Sigmoid colon (tissue), 7 donors: ENCODE measurements around the gene BTG2. TPM values are rescaled to one million over a fixed set of nuclear protein-coding genes. Genes with fewer than 3 reads are reported as not detected.
"Not testable (repeated sequence)": the region's sequence is repeated elsewhere in the genome, so short reads cannot be mapped to it uniquely, and the experiment has no call there.

Source experiments
- DNase-seq: peaks from one replicate; pipeline ENCODE4 v3.0.0-alpha.2; 2019
- H3K27ac ChIP-seq, 4 donors: fragments of 200-600 bp; sonication (generic); one replicate each; pipeline ENCODE4 v1.5.1; 2016 to 2019; ENCODE audit warnings: mild to moderate bottlenecking in 1 of 4
- H3K27me3 ChIP-seq, 3 donors: fragments of 200-600 bp; sonication (generic); one replicate each; pipeline ENCODE4 v1.5.1; 2019; ENCODE audit warnings: mild to moderate bottlenecking in 1 of 3
- H3K36me3 ChIP-seq, 4 donors: fragments of 200-600 bp; sonication (generic); one replicate each; pipeline ENCODE4 v1.5.1; 2016 to 2019
- H3K4me1 ChIP-seq, 4 donors: fragments of 200-600 bp; sonication (generic); one replicate each; pipeline ENCODE4 v1.5.1; 2017 to 2019
- H3K4me3 ChIP-seq, 4 donors: fragments of 200-600 bp; sonication (generic); one replicate each; pipeline ENCODE4 v1.5.1; 2017 to 2019; ENCODE audit warnings: mild to moderate bottlenecking in 2 of 4, moderate library complexity in 1 of 4
- H3K9me3 ChIP-seq, 4 donors: fragments of 200-600 bp in 3 of 4; sonication (generic) in 3 of 4; one replicate each; pipeline versions ENCODE4 v1.5.1 to v1.6.1; 2013 to 2019
- CTCF ChIP-seq, 4 experiments: fragments of 450-650 bp in 3 of 4; fragments of 200-600 bp in 1 of 4; IDR thresholded peaks; one replicate each; pipeline ENCODE4 v1.5.1; 2016 to 2019; ENCODE audit warnings: antibody characterized with exemption in 4 of 4, mild to moderate bottlenecking in 3 of 4, moderate library complexity in 2 of 4
- EP300 ChIP-seq, 4 donors: sonication (generic); formaldehyde crosslinking; IDR thresholded peaks; one replicate each; pipeline ENCODE4 v1.6.1; 2017; ENCODE audit warnings: antibody characterized with exemption in 4 of 4
- POLR2A ChIP-seq, 2 donors: fragments of 450-650 bp; IDR thresholded peaks; one replicate each; pipeline ENCODE4 v1.6.1; 2016; ENCODE audit warnings: antibody characterized with exemption in 2 of 2, mild to moderate bottlenecking in 2 of 2, moderate library complexity in 2 of 2
- POLR2AphosphoS5 ChIP-seq, 4 donors: sonication (generic); formaldehyde crosslinking; IDR thresholded peaks; one replicate each; pipeline ENCODE4 v1.6.1; 2017; ENCODE audit warnings: antibody characterized with exemption in 4 of 4
- WGBS, 2 donors: extraction: QIAGEN DNeasy Blood & Tissue Kit; methylation state at CpG; one replicate each; pipeline ENCODE4 v1.1.7; 2013; 5-methylcytosine and 5-hydroxymethylcytosine counted together
- intact Hi-C: fragments of 100-400 bp; cut with DNase I; formaldehyde crosslinking; loops from one replicate; pipeline ENCODE4 v1.15.1; 2023
- polyA plus RNA-seq, 3 donors: library from polyadenylated mRNA; stranded (reverse); fragments of 200-250 nt; gene quantifications; one replicate each; pipeline ENCODE4 v1.2.3, GENCODE V29; 2013
- total RNA-seq, 4 donors: library from RNA; depleted of rRNA; stranded (reverse); fragments of >200 nt; gene quantifications; one replicate each; pipeline ENCODE4 v1.1.0, GENCODE V29; 2016
- donor health status: healthy with polysubstance abuse.
- donor health status: Bipolar disorder and iron deficiency.
- donor health status: healthy.

The BTG2 gene
- total and polyA plus RNA-seq, 7 donors: 37.2 to 397 (median 81.0) TPM

- peak in 1 of 4 donors; percentile 58 for TF ChIP-seq POLR2AphosphoS5 (IDR thresholded peaks at IDR 0.05)
- intact Hi-C loops, H3K27me3 ChIP-seq, H3K9me3 ChIP-seq, H3K4me3 ChIP-seq, H3K36me3 ChIP-seq, H3K27ac ChIP-seq: not testable (repeated sequence)
- 92 to 93% methylated on average over 3 to 4 of the region's 4 CpGs for WGBS, 2 donors
- peak; percentile 12 for DNase-seq
- H3K4me1 ChIP-seq: peaks cover 0 to 21% (median 10%) of the 10 kb centered on the region in 4 donors
These were observed 8.9 kb downstream of the BTG2 start for GRCh38 chr1:203314025-203314759.

GRCh38 chr1:203316626-203317093, 11.3 kb downstream of the BTG2 start:
- DNase-seq: peak; percentile 54
- Histone ChIP-seq H3K27me3 (no peaks in the 10 kb centered on the region), H3K36me3 (no peaks in the 10 kb centered on the region), H3K4me1 (peaks cover 0 to 16% (median 8%) of the 10 kb centered on the region in 4 donors), H3K27ac (peak overlapping the region; percentile 17 to 56 (median 36)), H3K9me3 (no peaks in the 10 kb centered on the region), H3K4me3 (no peak overlapping the region)
- TF ChIP-seq EP300 (IDR thresholded peaks at IDR 0.05) (no peak), POLR2A (IDR thresholded peaks at IDR 0.05) (peak in 1 of 2 donors; percentile 36), CTCF (IDR thresholded peaks at IDR 0.05) (no peak), POLR2AphosphoS5 (IDR thresholded peaks at IDR 0.05) (peak in 1 of 4 donors; percentile 29)
- 12 to 47% methylated on average over 4 of the region's 4 CpGs for WGBS, 2 donors
- intact Hi-C loops: no loop called here

- H3K36me3 ChIP-seq: no peaks in the 10 kb centered on the region
- intact Hi-C loops: no loop called here
- 35 to 71% methylated on average over 7 of the region's 7 CpGs for WGBS, 2 donors
These were observed 12.3 kb downstream of the BTG2 start for GRCh38 chr1:203317429-203318228.

GRCh38 chr1:203318229-203318517, 12.9 kb downstream of the BTG2 start:
- Histone ChIP-seq H3K36me3 (no peaks in the 10 kb centered on the region), H3K4me3 (no peak overlapping the region), H3K27me3 (no peaks in the 10 kb centered on the region), H3K9me3 (no peaks in the 10 kb centered on the region), H3K4me1 (peaks cover 0 to 28% (median 13%) of the 10 kb centered on the region in 4 donors), H3K27ac (no peak overlapping the region)
- no peak for TF ChIP-seq EP300 (IDR thresholded peaks at IDR 0.05)
- no peak for TF ChIP-seq POLR2AphosphoS5 (IDR thresholded peaks at IDR 0.05)
- no peak for TF ChIP-seq CTCF (IDR thresholded peaks at IDR 0.05)
- TF ChIP-seq POLR2A (IDR thresholded peaks at IDR 0.05): no peak
- 84 to 88% methylated on average over 1 of the region's 1 CpG for WGBS, 2 donors
- intact Hi-C loops: no loop called here
- DNase-seq: no peak

More at GRCh38 chr1:203317429-203318228, 12.3 kb downstream of the BTG2 start:
- Histone ChIP-seq H3K27me3 (no peaks in the 10 kb centered on the region), H3K4me3 (no peak overlapping the region), H3K27ac (peak overlapping the region in 3 of 4 donors; percentile 19 to 56 (median 28)), H3K4me1 (peaks cover 0 to 26% (median 11%) of the 10 kb centered on the region in 4 donors), H3K9me3 (no peaks in the 10 kb centered on the region)
- TF ChIP-seq POLR2AphosphoS5 (IDR thresholded peaks at IDR 0.05) (no peak), EP300 (IDR thresholded peaks at IDR 0.05) (no peak), CTCF (IDR thresholded peaks at IDR 0.05) (no peak), POLR2A (IDR thresholded peaks at IDR 0.05) (no peak)
- peak; percentile 30 for DNase-seq
